Measurements from ENCODE around the gene MON1A. TPM values are rescaled to one million over a fixed set of nuclear protein-coding genes. Genes with fewer than 3 reads are reported as not detected.

The MON1A gene
- total RNA-seq, 2 experiments from 2014 or later, result 0.85 to 1.3 TPM

DNA sequence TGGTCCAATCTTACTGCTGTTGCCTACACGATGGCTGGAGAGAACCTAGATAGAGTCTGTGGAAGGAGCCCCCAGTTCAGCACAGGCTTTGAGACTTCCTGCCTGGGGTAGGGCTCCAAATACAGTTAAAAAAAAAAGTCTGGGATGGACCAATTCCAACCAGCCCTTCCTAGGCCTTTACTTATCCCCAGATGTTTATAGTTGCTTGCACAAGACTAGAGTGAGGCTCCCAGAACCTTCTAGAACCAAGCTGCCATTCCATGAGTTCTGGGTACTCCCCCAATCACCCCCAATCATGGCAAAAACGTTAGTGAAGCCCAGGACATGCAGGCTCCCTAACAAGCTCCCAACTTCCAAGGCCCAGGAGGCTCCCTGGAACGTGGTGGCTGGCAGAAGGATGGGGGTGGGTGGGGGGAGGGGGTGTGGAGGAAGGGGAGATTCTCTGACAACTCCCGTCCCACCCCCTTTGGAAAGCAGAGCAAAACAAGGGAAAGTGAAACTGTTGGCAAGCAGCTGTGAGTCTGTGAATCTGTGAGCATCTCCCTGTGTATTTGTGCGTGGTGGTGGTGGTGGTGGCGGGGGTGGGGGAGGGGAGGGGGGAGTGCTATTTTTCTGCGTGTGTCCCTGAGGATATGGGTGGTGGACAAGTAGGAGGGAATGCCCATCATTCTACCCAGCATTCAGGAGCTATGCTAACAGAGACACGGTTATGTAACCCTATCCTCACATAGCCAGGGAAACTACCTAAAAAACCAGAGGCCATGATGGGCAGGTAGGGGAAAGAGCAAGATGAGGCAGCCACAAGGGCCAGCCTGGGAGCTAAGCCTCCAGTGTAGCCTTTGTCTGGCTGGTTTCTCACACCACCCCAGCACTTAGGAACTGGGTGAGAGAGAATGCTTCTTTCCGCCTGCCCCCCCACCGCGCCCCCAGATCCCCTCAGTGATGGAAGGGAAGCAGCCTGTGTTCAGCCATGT, 28.0 kb downstream of the MON1A start:
- ChIA-PET CTCF (no interaction called here), POLR2A (interaction anchor here (0.6 to 1.0 kb wide), 3 partner anchors 28 to 116 kb away, joined by 3 read pairs; partner anchors contain the start of genes INKA1, IP6K1 and MON1A)
- Histone ChIP-seq H3K36me3 (ENCODE audit: insufficient read depth, low read length) (no peaks in the 10 kb centered on the region), H3K9me3 (ENCODE audit: control insufficient read depth in 1 of 2, insufficient read depth in 1 of 2, low read length in 2 of 2) (no peaks in the 10 kb centered on the region), H3K4me3 (ENCODE audit: low read length) (no peak overlapping the region), H3K4me1 (ENCODE audit: insufficient read depth, low read length) (peaks cover 35% of the 10 kb centered on the region), H3K27ac (ENCODE audit: low read depth in 1 of 2, low read length in 2 of 2) (no peak overlapping the region), H3K27me3 (ENCODE audit: control insufficient read depth in 1 of 2, insufficient read depth in 2 of 2, low read length in 2 of 2) (no peaks in the 10 kb centered on the region)
- Mint-ChIP-seq H3K27me3 (no peaks in the 10 kb centered on the region), H3K4me3 (no peak overlapping the region), H3K9me3 (no peaks in the 10 kb centered on the region), H3K4me1 (ENCODE audit: low read depth) (peaks cover 26% of the 10 kb centered on the region), H3K27ac (no peak overlapping the region), H3K36me3 (ENCODE audit: low read depth) (no peaks in the 10 kb centered on the region)
- intact Hi-C loops (cut with DNase I, micrococcal nuclease), result loop anchor here in 1 of 2 experiments (5.0 kb wide), 2 partner anchors 41 to 114 kb away; partner anchors contain the start of genes IP6K1 and RBM6
- TF ChIP-seq, protein P1, sequence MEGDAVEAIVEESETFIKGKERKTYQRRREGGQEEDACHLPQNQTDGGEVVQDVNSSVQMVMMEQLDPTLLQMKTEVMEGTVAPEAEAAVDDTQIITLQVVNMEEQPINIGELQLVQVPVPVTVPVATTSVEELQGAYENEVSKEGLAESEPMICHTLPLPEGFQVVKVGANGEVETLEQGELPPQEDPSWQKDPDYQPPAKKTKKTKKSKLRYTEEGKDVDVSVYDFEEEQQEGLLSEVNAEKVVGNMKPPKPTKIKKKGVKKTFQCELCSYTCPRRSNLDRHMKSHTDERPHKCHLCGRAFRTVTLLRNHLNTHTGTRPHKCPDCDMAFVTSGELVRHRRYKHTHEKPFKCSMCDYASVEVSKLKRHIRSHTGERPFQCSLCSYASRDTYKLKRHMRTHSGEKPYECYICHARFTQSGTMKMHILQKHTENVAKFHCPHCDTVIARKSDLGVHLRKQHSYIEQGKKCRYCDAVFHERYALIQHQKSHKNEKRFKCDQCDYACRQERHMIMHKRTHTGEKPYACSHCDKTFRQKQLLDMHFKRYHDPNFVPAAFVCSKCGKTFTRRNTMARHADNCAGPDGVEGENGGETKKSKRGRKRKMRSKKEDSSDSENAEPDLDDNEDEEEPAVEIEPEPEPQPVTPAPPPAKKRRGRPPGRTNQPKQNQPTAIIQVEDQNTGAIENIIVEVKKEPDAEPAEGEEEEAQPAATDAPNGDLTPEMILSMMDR (IDR thresholded peaks at IDR 0.05), result no peak
- ATAC-seq (ENCODE audit: poor library complexity) (no peak), DNase-seq (peak in 1 of 14 experiments; percentile 27)

DNA sequence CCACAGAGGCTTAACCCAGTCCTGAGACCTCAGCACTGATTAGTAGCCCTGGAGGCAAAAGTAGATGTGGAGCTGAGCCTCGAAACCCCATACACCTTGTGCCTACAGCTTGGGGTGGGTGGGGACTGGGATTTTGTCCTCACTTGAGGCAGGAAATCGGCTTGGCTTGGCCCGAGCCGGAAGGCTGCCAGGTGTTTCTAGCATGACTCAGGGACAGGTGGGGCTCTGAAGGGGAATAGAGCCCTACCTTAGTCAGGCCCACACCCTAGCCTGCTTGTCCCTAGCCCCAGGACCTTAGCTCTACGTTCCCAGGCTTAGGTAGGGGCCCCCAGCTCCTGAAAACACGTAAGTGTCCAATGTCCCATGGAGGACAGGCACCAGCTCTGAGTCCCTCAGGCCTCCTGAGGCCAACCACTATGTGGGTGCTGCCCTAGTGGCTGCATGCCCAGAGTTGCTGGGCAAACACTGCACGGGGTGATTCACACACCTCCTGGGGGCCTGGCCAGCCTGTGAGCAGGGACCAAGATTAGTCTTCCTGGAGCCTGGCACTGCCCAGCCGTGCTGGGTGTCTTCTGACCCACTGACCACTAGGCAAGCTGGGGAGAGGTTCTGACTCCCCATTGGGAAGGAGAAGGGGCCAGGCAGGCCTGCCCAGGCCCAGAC, 29.0 kb downstream of the MON1A start:
- no peak overlapping the region for H3K27ac Mint-ChIP-seq
- no peaks in the 10 kb centered on the region for H3K27me3 ChIP-seq (ENCODE audit: control insufficient read depth in 1 of 2, insufficient read depth in 2 of 2, low read length in 2 of 2)
- TF ChIP-seq, protein P1 (IDR thresholded peaks at IDR 0.05), result no peak
- H3K4me3 Mint-ChIP-seq, result no peak overlapping the region
- no peaks in the 10 kb centered on the region for H3K36me3 Mint-ChIP-seq (ENCODE audit: low read depth)
- no peaks in the 10 kb centered on the region for H3K9me3 Mint-ChIP-seq
- POLR2A ChIA-PET, result no interaction called here
- no peaks in the 10 kb centered on the region for H3K36me3 ChIP-seq (ENCODE audit: insufficient read depth, low read length)
- H3K27ac ChIP-seq (ENCODE audit: low read depth in 1 of 2, low read length in 2 of 2), result no peak overlapping the region
- intact Hi-C loops (cut with DNase I, micrococcal nuclease), result loop anchor here in 1 of 2 experiments (5.0 kb wide), 2 partner anchors 42 to 113 kb away; partner anchors contain the start of genes IP6K1 and RBM6
- H3K4me3 ChIP-seq (ENCODE audit: low read length), result no peak overlapping the region
- H3K27me3 Mint-ChIP-seq, result no peaks in the 10 kb centered on the region
- no peak for ATAC-seq (ENCODE audit: poor library complexity)
- DNase-seq, result no peak
- CTCF ChIA-PET, result no interaction called here
- H3K9me3 ChIP-seq (ENCODE audit: control insufficient read depth in 1 of 2, insufficient read depth in 1 of 2, low read length in 2 of 2), result no peaks in the 10 kb centered on the region
- H3K4me1 ChIP-seq (ENCODE audit: insufficient read depth, low read length), result peaks cover 25% of the 10 kb centered on the region
- H3K4me1 Mint-ChIP-seq (ENCODE audit: low read depth), result peaks cover 15% of the 10 kb centered on the region

DNA sequence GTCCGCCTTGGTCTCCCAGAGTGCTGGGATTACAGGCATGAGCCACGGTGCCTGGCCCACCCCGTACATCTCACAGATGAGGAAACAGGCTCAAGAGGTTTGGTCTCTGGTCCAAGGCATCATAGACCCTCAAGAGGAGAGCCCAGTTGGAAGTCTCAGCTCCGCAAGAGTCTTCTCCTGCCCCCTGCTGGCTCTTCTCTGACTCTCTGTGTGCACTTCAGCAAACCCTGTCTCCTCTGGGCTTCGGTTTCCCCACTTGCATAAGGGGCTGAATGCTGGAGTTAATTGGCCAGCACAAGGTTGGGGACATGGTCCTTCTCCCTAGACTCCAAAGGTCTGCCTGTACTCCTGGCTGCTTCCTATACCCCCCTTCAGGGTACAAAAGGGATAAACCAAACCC, 29.8 kb downstream of the MON1A start:
- Mint-ChIP-seq H3K36me3 (ENCODE audit: low read depth) (no peaks in the 10 kb centered on the region), H3K4me1 (ENCODE audit: low read depth) (peaks cover 9% of the 10 kb centered on the region), H3K27me3 (no peaks in the 10 kb centered on the region), H3K4me3 (no peak overlapping the region), H3K9me3 (no peaks in the 10 kb centered on the region), H3K27ac (no peak overlapping the region)
- H3K4me1 ChIP-seq (ENCODE audit: insufficient read depth, low read length), result peaks cover 17% of the 10 kb centered on the region
- no peaks in the 10 kb centered on the region for H3K36me3 ChIP-seq (ENCODE audit: insufficient read depth, low read length)
- H3K9me3 ChIP-seq (ENCODE audit: control insufficient read depth in 1 of 2, insufficient read depth in 1 of 2, low read length in 2 of 2), result no peaks in the 10 kb centered on the region
- DNase-seq, result no peak
- no peak overlapping the region for H3K27ac ChIP-seq (ENCODE audit: low read depth in 1 of 2, low read length in 2 of 2)
- POLR2A ChIA-PET, result no interaction called here
- TF ChIP-seq, protein P1 (IDR thresholded peaks at IDR 0.05), result no peak
- CTCF ChIA-PET, result no interaction called here
- H3K27me3 ChIP-seq (ENCODE audit: control insufficient read depth in 1 of 2, insufficient read depth in 2 of 2, low read length in 2 of 2), result no peaks in the 10 kb centered on the region
- no peak for ATAC-seq (ENCODE audit: poor library complexity)
- no peak overlapping the region for H3K4me3 ChIP-seq (ENCODE audit: low read length)
- intact Hi-C loops (cut with DNase I, micrococcal nuclease), result loop anchor here in 1 of 2 experiments (5.0 kb wide), 2 partner anchors 42 to 113 kb away; partner anchors contain the start of genes IP6K1 and RBM6

Measured in CD4-positive, alpha-beta T cell (primary cell).